PC-3 (cell line): ENCODE data around the gene TMEM131. TPM values are rescaled to one million over a fixed set of nuclear protein-coding genes. Genes with fewer than 3 reads are reported as not detected.

Source experiments
- ATAC-seq: fragments of 200-7000 bp; cut with Tn5 transposase; 2 replicates; pipeline ENCODE4 v1.9.1; 2020; ENCODE audit warnings: mild to moderate bottlenecking, moderate library complexity
- BruUV-seq: library from RNA; stranded (reverse); fragments of 400-500 nt; replicated peaks from 2 replicates; lab custom pipeline; 2021; lab: Mats Ljungman, UMichigan
- CTCF ChIA-PET: fragments of 300-600 bp; sonication (Branson Sonifier 250); formaldehyde crosslinking; loops from one replicate; lab custom pipeline; 2022; ENCODE audit warnings: antibody characterized with exemption; lab: Charles Lee
- POLR2A ChIA-PET: fragments of 300-600 bp; sonication (Branson Sonifier 250); formaldehyde crosslinking; loops from one replicate; lab custom pipeline; 2022; ENCODE audit warnings: antibody characterized with exemption; ENCODE audit not compliant: unreplicated experiment; lab: Charles Lee
- DNase-seq: peaks from one replicate; pipeline ENCODE4 v3.0.0-alpha.2; 2015
- H2AFZ ChIP-seq: fragments of 300-600 bp; sonication (generic); 2 replicates; pipeline ENCODE4 v1.6.0; 2016; ENCODE audit warnings: antibody characterized with exemption, low read length
- H3F3A ChIP-seq: fragments of 300-600 bp; sonication (generic); one replicate; pipeline ENCODE4 v1.6.0; 2017; ENCODE audit warnings: antibody characterized with exemption, low read length, control low read depth, mild to moderate bottlenecking; ENCODE audit not compliant: unreplicated experiment
- H3K27ac ChIP-seq: fragments of 300-600 bp; sonication (generic); 2 replicates; pipeline ENCODE4 v1.5.1; 2016; ENCODE audit warnings: mild to moderate bottlenecking, low read length
- H3K27me3 ChIP-seq: fragments of 300-600 bp; sonication (generic); 2 replicates; pipeline ENCODE4 v1.6.1; 2016; ENCODE audit warnings: low read length, mixed read lengths
- H3K36me3 ChIP-seq: fragments of 300-600 bp; sonication (generic); 2 replicates; pipeline ENCODE4 v1.6.1; 2016; ENCODE audit warnings: low read depth, mixed run types, low read length, mixed read lengths
- H3K4me1 ChIP-seq: fragments of 300-600 bp; sonication (generic); 2 replicates; pipeline ENCODE4 v1.5.1; 2016; ENCODE audit warnings: low read length; ENCODE audit not compliant: insufficient read depth
- H3K4me2 ChIP-seq: fragments of 300-600 bp; sonication (generic); 2 replicates; pipeline ENCODE4 v1.6.0; 2016; ENCODE audit warnings: low read length
- H3K4me3 ChIP-seq: fragments of 300-600 bp; sonication (generic); 2 replicates; pipeline ENCODE4 v1.5.1; 2016; ENCODE audit warnings: mild to moderate bottlenecking, low read length, mixed read lengths
- H3K79me2 ChIP-seq: fragments of 300-600 bp; sonication (generic); 2 replicates; pipeline ENCODE4 v1.6.1; 2017; ENCODE audit warnings: low read length, mixed read lengths
- H3K9ac ChIP-seq: fragments of 300-600 bp; sonication (generic); 2 replicates; pipeline ENCODE4 v1.6.0; 2016; ENCODE audit warnings: mild to moderate bottlenecking, low read length
- H3K9me2 ChIP-seq: fragments of 300-600 bp; sonication (generic); replicated peaks from 2 replicates; pipeline ENCODE4 v1.6.1; 2016; ENCODE audit warnings: mixed run types, low read length, mixed read lengths
- H3K9me3 ChIP-seq: fragments of 300-600 bp; sonication (generic); 2 replicates; pipeline ENCODE4 v1.6.1; 2016; ENCODE audit warnings: low read length, mixed read lengths
- H4K20me1 ChIP-seq: fragments of 300-600 bp; sonication (generic); 2 replicates; pipeline ENCODE4 v1.6.1; 2016; ENCODE audit warnings: low read length, mixed read lengths
- CTCF ChIP-seq: fragments of 300-600 bp; sonication (generic); conservative IDR thresholded peaks from 2 replicates; pipeline ENCODE4 v1.5.1; 2017; ENCODE audit warnings: antibody characterized with exemption, low read depth, mild to moderate bottlenecking, low read length
- EZH2 ChIP-seq: fragments of 300-600 bp; sonication (generic); IDR thresholded peaks from one replicate; pipeline ENCODE4 v1.6.1; 2017; ENCODE audit warnings: antibody characterized with exemption, mild to moderate bottlenecking, low read length; ENCODE audit not compliant: unreplicated experiment
- EZH2phosphoT487 ChIP-seq: fragments of 300-600 bp; sonication (generic); IDR thresholded peaks from 2 replicates; pipeline ENCODE4 v1.6.1; 2018; ENCODE audit warnings: mild to moderate bottlenecking, antibody characterized with exemption, low read length, borderline replicate concordance
- intact Hi-C: fragments of 100-400 bp; cut with micrococcal nuclease; formaldehyde crosslinking; loops from 2 replicates; pipeline ENCODE4 v1.9.0; 2023
- total RNA-seq: library from RNA; depleted of rRNA; stranded (reverse); fragments of >200 nt; gene quantifications from 2 replicates; pipeline ENCODE4 v1.2.3, GENCODE V29; 2014

The TMEM131 gene
- total RNA-seq, 1 experiment from 2014 or later = 21.1 TPM

GRCh38 chr2:97720746-97721145, 275.0 kb downstream of the TMEM131 start:
- no peaks in the 10 kb centered on the region for H3K4me1 ChIP-seq
- no peak overlapping the region for H3K4me3 ChIP-seq
- H2AFZ ChIP-seq = no peak overlapping the region
- TF ChIP-seq EZH2 (no peak), EZH2phosphoT487 (no peak), CTCF (no peak)
- BruUV-seq = no TSS peak
- intact Hi-C loops = no loop called here
- POLR2A ChIA-PET = no interaction called here
- DNase-seq (no peak), ATAC-seq (no peak)
- H3K9me3 ChIP-seq = no peaks in the 10 kb centered on the region
- no peaks in the 10 kb centered on the region for H3K9me2 ChIP-seq
- no peaks in the 10 kb centered on the region for H4K20me1 ChIP-seq
- H3K9ac ChIP-seq = no peak overlapping the region
- no peaks in the 10 kb centered on the region for H3F3A ChIP-seq
- H3K79me2 ChIP-seq = no peaks in the 10 kb centered on the region
- no peaks in the 10 kb centered on the region for H3K27me3 ChIP-seq
- H3K27ac ChIP-seq = no peak overlapping the region
- no peaks in the 10 kb centered on the region for H3K36me3 ChIP-seq
- CTCF ChIA-PET = interaction anchor here (0.6 kb wide), 1 partner anchor 16 kb away, joined by 5 read pairs; no protein-coding TSS in a partner anchor
- H3K4me2 ChIP-seq = no peak overlapping the region

GRCh38 chr2:97719362-97720155, 276.2 kb downstream of the TMEM131 start:
- TF ChIP-seq CTCF (no peak), EZH2 (no peak), EZH2phosphoT487 (no peak)
- H3K36me3 ChIP-seq = no peaks in the 10 kb centered on the region
- H3K4me1 ChIP-seq = no peaks in the 10 kb centered on the region
- H3K4me3 ChIP-seq = no peak overlapping the region
- H3K4me2 ChIP-seq = no peak overlapping the region
- no peaks in the 10 kb centered on the region for H3K27me3 ChIP-seq
- no peak for DNase-seq
- H3K9ac ChIP-seq = no peak overlapping the region
- intact Hi-C loops = no loop called here
- no peaks in the 10 kb centered on the region for H3K79me2 ChIP-seq
- ATAC-seq = no peak
- no peaks in the 10 kb centered on the region for H3K9me3 ChIP-seq
- H3K27ac ChIP-seq = no peak overlapping the region
- ChIA-PET POLR2A (no interaction called here), CTCF (no interaction called here)
- no peaks in the 10 kb centered on the region for H3F3A ChIP-seq
- no TSS peak for BruUV-seq
- H4K20me1 ChIP-seq = no peaks in the 10 kb centered on the region
- H2AFZ ChIP-seq = no peak overlapping the region
- no peaks in the 10 kb centered on the region for H3K9me2 ChIP-seq

GRCh38 chr2:97718942-97719341, 276.8 kb downstream of the TMEM131 start:
- H3K9me2 ChIP-seq = no peaks in the 10 kb centered on the region
- H3K27ac ChIP-seq = no peak overlapping the region
- no peaks in the 10 kb centered on the region for H3K79me2 ChIP-seq
- no TSS peak for BruUV-seq
- intact Hi-C loops = no loop called here
- POLR2A ChIA-PET = no interaction called here
- H3F3A ChIP-seq = no peaks in the 10 kb centered on the region
- no peaks in the 10 kb centered on the region for H3K4me1 ChIP-seq
- TF ChIP-seq CTCF (no peak), EZH2 (no peak), EZH2phosphoT487 (no peak)
- H3K36me3 ChIP-seq = no peaks in the 10 kb centered on the region
- H3K9ac ChIP-seq = no peak overlapping the region
- no peak overlapping the region for H3K4me2 ChIP-seq
- DNase-seq (no peak), ATAC-seq (no peak)
- H3K4me3 ChIP-seq = no peak overlapping the region
- CTCF ChIA-PET = no interaction called here
- no peaks in the 10 kb centered on the region for H3K27me3 ChIP-seq
- H2AFZ ChIP-seq = no peak overlapping the region
- no peaks in the 10 kb centered on the region for H3K9me3 ChIP-seq
- H4K20me1 ChIP-seq = no peaks in the 10 kb centered on the region
